Ectodermal cell (in vitro differentiated cells): ENCODE data around the gene REELD1. TPM values are rescaled to one million over a fixed set of nuclear protein-coding genes. Genes with fewer than 3 reads are reported as not detected.

Experiments
- H3K27ac ChIP-seq: 2 replicates; pipeline ENCODE4 v1.7.0; 2013; ENCODE audit warnings: mild to moderate bottlenecking, low read depth, low read length; ENCODE audit not compliant: insufficient read depth, poor library complexity, severe bottlenecking
- H3K27me3 ChIP-seq: 2 replicates; pipeline ENCODE4 v1.7.0; 2013; ENCODE audit warnings: mild to moderate bottlenecking, low read length; ENCODE audit not compliant: insufficient read depth, control insufficient read depth, poor library complexity, severe bottlenecking
- H3K36me3 ChIP-seq: one replicate; pipeline ENCODE4 v1.7.0; 2013; ENCODE audit warnings: low read length; ENCODE audit not compliant: control insufficient read depth, insufficient read depth
- H3K4me1 ChIP-seq: one replicate; pipeline ENCODE4 v1.7.0; 2013; ENCODE audit warnings: low read length; ENCODE audit not compliant: control insufficient read depth, insufficient read depth
- H3K4me3 ChIP-seq: 2 replicates; pipeline ENCODE4 v1.7.0; 2013; ENCODE audit warnings: low read depth, low read length, control low read depth; ENCODE audit not compliant: insufficient read depth
- H3K9me3 ChIP-seq: 2 replicates; pipeline ENCODE4 v1.7.0; 2013; ENCODE audit warnings: mild to moderate bottlenecking, low read length, moderate library complexity; ENCODE audit not compliant: control insufficient read depth
- WGBS, 2 experiments: methylation state at CpG; one replicate each; pipeline ENCODE4 v1.1.7; 2013; ENCODE audit warnings: missing lambda C conversion rate in 2 of 2; 5-methylcytosine and 5-hydroxymethylcytosine counted together
- polyA plus RNA-seq, 4 experiments: library from polyadenylated mRNA; stranded (reverse); fragments of 50-300 nt; gene quantifications; one replicate each; pipeline ENCODE4 v1.2.3, GENCODE V29; 2013

REELD1 gene
- polyA plus RNA-seq (2013, experiment 1 of 4) = not detected
- not detected for polyA plus RNA-seq (2013, experiment 2 of 4)
- polyA plus RNA-seq (2013, experiment 3 of 4) = not detected
- not detected for polyA plus RNA-seq (2013, experiment 4 of 4)

- no peaks in the 10 kb centered on the region for H3K4me1 ChIP-seq
- H3K9me3 ChIP-seq = no peaks in the 10 kb centered on the region
- no peak within 1 kb of the TSS for H3K27ac ChIP-seq
- H3K27me3 ChIP-seq = no peaks in the 10 kb centered on the region
- WGBS, 2 experiments = 92% methylated on average over 5 of the region's 5 CpGs
- H3K4me3 ChIP-seq = no peak within 1 kb of the TSS
- no peaks in the 10 kb centered on the region for H3K36me3 ChIP-seq
These were observed at the start of gene REELD1 for GRCh38 chr4:146214238-146214637. TSS of gene REELD1 (plus strand) at chr4:146214538. CDS start at chr4:146216953, 2,415 bp downstream.

DNA sequence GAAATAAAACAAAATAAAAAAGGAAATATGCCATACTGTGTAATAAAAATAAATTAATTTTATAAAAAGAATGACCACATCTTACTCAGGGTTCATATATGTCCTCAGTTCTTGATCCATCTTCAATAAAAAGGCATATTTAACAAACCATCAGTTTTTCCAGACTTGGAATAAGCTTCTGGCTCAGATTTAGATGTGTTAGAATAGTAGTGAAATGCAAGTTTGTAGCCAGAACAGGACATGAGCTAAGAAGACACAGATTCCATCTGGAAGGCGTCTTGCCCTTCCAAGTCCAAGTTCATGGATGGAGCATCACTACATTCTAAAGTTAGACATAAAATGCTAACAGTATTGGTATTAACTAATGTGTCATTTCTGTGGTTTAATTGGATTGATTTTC lies 49.1 kb upstream of the REELD1 start:
- Histone ChIP-seq H3K36me3 (no peaks in the 10 kb centered on the region), H3K4me3 (no peak overlapping the region), H3K27ac (no peak overlapping the region), H3K4me1 (no peaks in the 10 kb centered on the region), H3K9me3 (no peaks in the 10 kb centered on the region), H3K27me3 (no peaks in the 10 kb centered on the region)
- 86 to 100% methylated on average over 1 of the region's 1 CpG for WGBS, 2 experiments

- Histone ChIP-seq H3K27ac (no peak overlapping the region), H3K36me3 (no peaks in the 10 kb centered on the region), H3K27me3 (no peaks in the 10 kb centered on the region), H3K4me3 (no peak overlapping the region), H3K9me3 (no peaks in the 10 kb centered on the region), H3K4me1 (no peaks in the 10 kb centered on the region)
These were observed 48.5 kb upstream of the REELD1 start for GRCh38 chr4:146165840-146166239.

DNA sequence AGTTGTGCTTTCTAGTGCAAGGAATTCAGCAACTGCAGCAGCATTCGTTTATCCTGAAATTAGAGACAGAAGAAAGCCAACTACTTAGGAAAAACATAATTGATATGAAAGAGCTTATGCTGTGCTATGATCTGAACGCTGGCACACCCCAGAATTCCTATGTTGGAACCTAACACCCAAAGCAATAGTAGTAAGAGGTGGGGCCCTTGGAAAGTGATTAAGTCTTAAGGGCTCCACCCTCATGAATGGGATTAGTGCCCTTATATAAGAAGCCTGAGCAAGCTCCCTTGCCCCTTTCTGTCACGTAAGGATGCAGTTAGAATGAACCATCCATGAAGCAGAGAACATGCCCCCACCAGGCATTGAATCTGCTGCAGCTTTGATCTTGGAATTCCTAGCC lies 44.2 kb upstream of the REELD1 start:
- no peaks in the 10 kb centered on the region for H3K36me3 ChIP-seq
- H3K27ac ChIP-seq = no peak overlapping the region
- no peaks in the 10 kb centered on the region for H3K9me3 ChIP-seq
- H3K4me3 ChIP-seq = no peak overlapping the region
- 86 to 87% methylated on average over 3 of the region's 3 CpGs for WGBS, 2 experiments
- no peaks in the 10 kb centered on the region for H3K27me3 ChIP-seq
- no peaks in the 10 kb centered on the region for H3K4me1 ChIP-seq

GRCh38 chr4:146175541-146176453 lies 38.5 kb upstream of the REELD1 start, which contains the start of gene LSM6:
TSS of gene LSM6 (plus strand) at chr4:146175718. CDS start at chr4:146182922, 7,204 bp downstream.
- no peaks in the 10 kb centered on the region for H3K9me3 ChIP-seq
- WGBS, 2 experiments = 1% methylated on average over 75 of the region's 75 CpGs
- H3K27me3 ChIP-seq = no peaks in the 10 kb centered on the region
- H3K4me1 ChIP-seq = peaks cover 6% of the 10 kb centered on the region
- peak within 1 kb of the TSS; percentile 84 for H3K4me3 ChIP-seq
- peak within 1 kb of the TSS; percentile 77 for H3K27ac ChIP-seq
- no peaks in the 10 kb centered on the region for H3K36me3 ChIP-seq

DNA sequence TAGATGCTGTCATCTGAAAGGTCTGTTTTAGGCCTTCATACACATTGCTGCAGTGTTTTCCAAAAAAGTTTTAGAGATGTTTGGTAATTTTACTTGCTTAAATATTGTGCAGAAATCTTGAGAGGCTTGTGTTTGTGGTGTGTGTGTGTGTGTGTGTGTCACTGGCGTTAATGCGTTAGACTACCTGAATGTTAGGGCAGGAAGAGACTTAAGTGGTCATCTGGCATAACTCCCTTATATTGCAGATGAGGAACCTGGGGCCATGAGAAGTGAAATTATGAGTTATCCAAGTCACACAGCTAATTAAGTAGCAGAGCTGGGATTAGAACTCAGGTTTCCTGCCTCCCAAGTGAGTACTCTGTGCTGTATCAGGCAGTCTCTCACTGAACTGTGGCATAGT lies 37.4 kb upstream of the REELD1 start:
- H3K4me1 ChIP-seq = peaks cover 6% of the 10 kb centered on the region
- peak overlapping the region; percentile 84 for H3K4me3 ChIP-seq
- H3K9me3 ChIP-seq = no peaks in the 10 kb centered on the region
- H3K36me3 ChIP-seq = no peaks in the 10 kb centered on the region
- H3K27me3 ChIP-seq = no peaks in the 10 kb centered on the region
- H3K27ac ChIP-seq = no peak overlapping the region
- WGBS, 2 experiments = 80 to 88% methylated on average over 2 of the region's 2 CpGs

- H3K36me3 ChIP-seq = no peaks in the 10 kb centered on the region
- WGBS, 2 experiments = 90 to 93% methylated on average over 8 of the region's 8 CpGs
- no peaks in the 10 kb centered on the region for H3K27me3 ChIP-seq
- peaks cover 6% of the 10 kb centered on the region for H3K4me1 ChIP-seq
- H3K9me3 ChIP-seq = no peaks in the 10 kb centered on the region
- no peak overlapping the region for H3K27ac ChIP-seq
- no peak overlapping the region for H3K4me3 ChIP-seq
These were observed 36.2 kb upstream of the REELD1 start for GRCh38 chr4:146178126-146178525.

- Histone ChIP-seq H3K27me3 (no peaks in the 10 kb centered on the region), H3K36me3 (peaks cover 2% of the 10 kb centered on the region), H3K4me1 (peaks cover 6% of the 10 kb centered on the region), H3K4me3 (no peak overlapping the region), H3K9me3 (no peaks in the 10 kb centered on the region), H3K27ac (no peak overlapping the region)
- WGBS, 2 experiments = 74 to 76% methylated on average over 7 of the region's 7 CpGs
These were observed 34.5 kb upstream of the REELD1 start for GRCh38 chr4:146179784-146180370.

DNA sequence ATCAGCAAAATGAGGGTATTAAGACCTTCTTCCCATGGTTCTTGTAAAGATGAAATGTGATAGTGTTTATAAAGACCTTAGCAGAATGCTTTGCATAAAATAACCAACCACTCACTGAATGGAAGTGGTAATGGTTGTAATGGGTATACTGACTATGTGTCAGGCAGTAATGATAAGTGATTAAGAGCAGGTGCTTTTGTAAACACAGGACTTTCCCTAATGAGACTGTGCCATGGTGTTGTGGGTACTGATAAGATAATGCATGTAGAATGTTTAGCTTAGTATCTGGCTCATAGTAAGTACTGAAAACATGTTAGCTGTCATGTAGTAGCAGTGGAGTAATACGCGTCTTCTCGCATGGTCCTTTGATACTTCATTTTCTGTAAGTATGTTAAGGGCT lies 31.9 kb upstream of the REELD1 start:
- peaks cover 2% of the 10 kb centered on the region for H3K36me3 ChIP-seq
- WGBS, 2 experiments = 97 to 98% methylated on average over 3 of the region's 3 CpGs
- H3K9me3 ChIP-seq = no peaks in the 10 kb centered on the region
- no peak overlapping the region for H3K4me3 ChIP-seq
- H3K27me3 ChIP-seq = no peaks in the 10 kb centered on the region
- no peak overlapping the region for H3K27ac ChIP-seq
- no peaks in the 10 kb centered on the region for H3K4me1 ChIP-seq

DNA sequence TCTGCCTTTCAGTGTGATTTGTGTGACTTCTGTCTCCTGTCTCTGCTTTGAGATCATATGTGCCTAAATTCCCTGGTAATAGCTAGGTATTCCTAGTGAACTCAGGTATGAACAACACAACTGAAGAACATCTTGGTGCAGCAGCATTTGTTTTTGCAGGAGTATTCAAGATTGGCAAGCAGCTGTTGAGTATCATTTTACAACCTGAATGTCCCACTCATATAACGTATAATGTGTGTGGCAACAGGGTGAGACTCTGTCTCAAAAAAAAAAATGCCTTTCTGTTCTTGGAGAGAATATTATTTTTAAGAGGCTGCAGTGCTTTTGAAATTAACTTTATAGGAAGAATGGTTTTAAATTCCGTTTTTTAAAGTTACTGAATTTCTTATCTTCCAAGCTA lies 31.1 kb upstream of the REELD1 start:
- no peaks in the 10 kb centered on the region for H3K4me1 ChIP-seq
- H3K36me3 ChIP-seq = peaks cover 2% of the 10 kb centered on the region
- H3K27ac ChIP-seq = no peak overlapping the region
- H3K9me3 ChIP-seq = no peaks in the 10 kb centered on the region
- 78 to 92% methylated on average over 2 of the region's 2 CpGs for WGBS, 2 experiments
- no peak overlapping the region for H3K4me3 ChIP-seq
- no peaks in the 10 kb centered on the region for H3K27me3 ChIP-seq
